Liver (tissue), 9 donors: ENCODE data around the gene KCTD5. TPM values are rescaled to one million over a fixed set of nuclear protein-coding genes. Genes with fewer than 3 reads are reported as not detected.

ENCODE experiments used
- DNase-seq: peaks from one replicate; pipeline ENCODE4 v3.0.0-alpha.2; 2017; ENCODE audit warnings: low spot score
- H3K27ac ChIP-seq, 2 donors: one replicate each; pipeline ENCODE4 v1.7.0; 2013; ENCODE audit warnings: inconsistent platforms in 2 of 2, low read length in 2 of 2, control low read depth in 1 of 2, low read depth in 1 of 2, mild to moderate bottlenecking in 1 of 2
- H3K27me3 ChIP-seq, 4 donors: one replicate each; pipeline versions ENCODE4 v1.6.1 to v1.7.0; 2013; ENCODE audit warnings: low read length in 3 of 4, inconsistent platforms in 1 of 4, mild to moderate bottlenecking in 1 of 4, moderate library complexity in 1 of 4; ENCODE audit not compliant: control insufficient read depth in 4 of 4, insufficient read depth in 4 of 4
- H3K36me3 ChIP-seq, 4 donors: one replicate each; pipeline versions ENCODE4 v1.6.1 to v1.7.0; 2013; ENCODE audit warnings: low read length in 3 of 4, mild to moderate bottlenecking in 3 of 4, low read depth in 1 of 4, moderate library complexity in 1 of 4; ENCODE audit not compliant: control insufficient read depth in 4 of 4, insufficient read depth in 3 of 4
- H3K4me1 ChIP-seq, 4 donors: one replicate each; pipeline versions ENCODE4 v1.6.1 to v1.7.0; 2013; ENCODE audit warnings: low read length in 3 of 4, mild to moderate bottlenecking in 3 of 4, moderate library complexity in 1 of 4; ENCODE audit not compliant: control insufficient read depth in 4 of 4, insufficient read depth in 4 of 4
- H3K4me3 ChIP-seq, 3 donors: one replicate each; pipeline versions ENCODE4 v1.6.1 to v1.7.0; 2013; ENCODE audit warnings: low read length in 3 of 3, control low read depth in 1 of 3, low read depth in 1 of 3, mild to moderate bottlenecking in 1 of 3
- H3K9ac ChIP-seq, 2 donors: one replicate each; pipeline ENCODE4 v1.7.0; 2013; ENCODE audit warnings: low read length in 2 of 2, mild to moderate bottlenecking in 2 of 2, moderate library complexity in 2 of 2, control low read depth in 1 of 2, low read depth in 1 of 2
- H3K9me3 ChIP-seq, 4 donors: one replicate each; pipeline versions ENCODE4 v1.6.1 to v1.7.0; 2013; ENCODE audit warnings: low read length in 3 of 4; ENCODE audit not compliant: control insufficient read depth in 4 of 4
- CTCF ChIP-seq: fragments of 150-350 bp; IDR thresholded peaks from 2 replicates; pipeline ENCODE4 v1.5.1; 2017; ENCODE audit warnings: improper control_type of control experiment, low read depth, low read length; ENCODE audit not compliant: missing input control
- EGR1 ChIP-seq, 2 donors: IDR thresholded peaks; 2 replicates each; pipeline ENCODE4 v1.6.1; 2016 to 2018; ENCODE audit warnings: antibody characterized with exemption in 2 of 2, low read depth in 2 of 2
- FOXA1 ChIP-seq: IDR thresholded peaks from 2 replicates; pipeline ENCODE4 v1.6.1; 2016; ENCODE audit warnings: antibody characterized with exemption
- FOXA2 ChIP-seq: IDR thresholded peaks from 2 replicates; pipeline ENCODE4 v1.6.1; 2016; ENCODE audit warnings: antibody characterized with exemption
- GABPA ChIP-seq, 2 donors: IDR thresholded peaks in 1 of 2; conservative IDR thresholded peaks in 1 of 2; 2 replicates each; pipeline ENCODE4 v1.6.1; 2016; ENCODE audit warnings: antibody characterized with exemption in 2 of 2, mild to moderate bottlenecking in 1 of 2, moderate library complexity in 1 of 2
- HNF4A ChIP-seq, 2 donors: conservative IDR thresholded peaks; 2 replicates each; pipeline ENCODE4 v1.6.1; 2016; ENCODE audit warnings: antibody characterized with exemption in 2 of 2, mild to moderate bottlenecking in 2 of 2
- HNF4G ChIP-seq: IDR thresholded peaks from 2 replicates; pipeline ENCODE4 v1.6.1; 2016; ENCODE audit warnings: antibody characterized with exemption
- JUND ChIP-seq, 2 donors: IDR thresholded peaks; 2 replicates each; pipeline ENCODE4 v1.6.1; 2016; ENCODE audit warnings: antibody characterized with exemption in 2 of 2
- NR2F2 ChIP-seq: IDR thresholded peaks from 2 replicates; pipeline ENCODE4 v1.6.1; 2016; ENCODE audit warnings: antibody characterized with exemption
- RAD21 ChIP-seq, 2 donors: IDR thresholded peaks; 2 replicates each; pipeline ENCODE4 v1.6.1; 2016; ENCODE audit warnings: antibody characterized with exemption in 2 of 2, mild to moderate bottlenecking in 2 of 2
- RXRA ChIP-seq, 2 donors: IDR thresholded peaks; 2 replicates each; pipeline ENCODE4 v1.6.1; 2017 to 2018; ENCODE audit warnings: antibody characterized with exemption in 2 of 2, mild to moderate bottlenecking in 1 of 2
- SP1 ChIP-seq: IDR thresholded peaks from 2 replicates; pipeline ENCODE4 v1.6.1; 2018; ENCODE audit warnings: antibody characterized with exemption, mild to moderate bottlenecking
- YY1 ChIP-seq: IDR thresholded peaks from 2 replicates; pipeline ENCODE4 v1.6.1; 2016; ENCODE audit warnings: antibody characterized with exemption, mild to moderate bottlenecking
- ZBTB33 ChIP-seq: IDR thresholded peaks from 2 replicates; pipeline ENCODE4 v1.6.1; 2016; ENCODE audit warnings: antibody characterized with exemption
- WGBS: extraction: QIAGEN DNeasy Blood & Tissue Kit; methylation state at CpG from one replicate; pipeline ENCODE4 v1.1.7; 2013; 5-methylcytosine and 5-hydroxymethylcytosine counted together
- polyA plus RNA-seq, 2 donors: library from polyadenylated mRNA; stranded (reverse) in 1 of 2; unstranded in 1 of 2; fragments of 200-250 nt in 1 of 2; fragments of >200 nt in 1 of 2; fragmentation: Nextera tagmentation in 1 of 2; extraction: Ambion mirVana in 1 of 2; gene quantifications; one replicate each; pipeline versions ENCODE4 v1.2.1 to v1.2.3, GENCODE V29; 2013 to 2015
- total RNA-seq, 2 donors: library from RNA; depleted of rRNA; stranded (reverse); fragments of >200 nt; gene quantifications; one replicate each; pipeline ENCODE4 v1.2.3, GENCODE V29; 2014
- TF ChIP-seq, protein P1 (sequence below): IDR thresholded peaks from 2 replicates; pipeline ENCODE4 v1.6.1; 2016; ENCODE audit warnings: antibody characterized with exemption
- donor health status: healthy.
- donor health status: healthy.
- donor health status: healthy.
- donor health status: healthy.
- donor health status: healthy.

Gene KCTD5
- total and polyA plus RNA-seq, 4 donors: 8.3 to 14.2 (median 11.5) TPM

DNA sequence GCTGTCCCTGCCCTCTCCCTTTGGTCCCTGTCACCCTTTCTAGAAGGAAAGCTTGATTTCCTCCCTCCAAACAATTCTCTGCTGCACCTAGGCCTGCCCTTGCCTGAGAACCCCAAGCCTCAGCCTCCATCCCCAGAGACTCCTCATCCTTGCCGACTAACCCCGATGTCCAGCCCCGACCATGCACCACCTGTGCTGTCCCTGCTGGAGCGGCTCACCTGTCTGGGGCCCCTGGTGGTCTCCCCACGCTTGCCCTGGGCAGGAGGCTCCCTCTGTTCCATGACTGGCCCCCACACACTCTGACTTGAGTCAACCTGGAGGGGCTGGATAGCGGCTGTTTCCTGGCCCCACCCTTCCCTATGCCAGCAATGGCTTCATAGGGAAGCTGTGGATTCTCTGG is 58.2 kb downstream of the KCTD5 start:
- DNase-seq: no peak
- no peaks in the 10 kb centered on the region for H3K36me3 ChIP-seq
- no peaks in the 10 kb centered on the region for H3K9me3 ChIP-seq
- H3K9ac ChIP-seq: no peak overlapping the region
- TF ChIP-seq HNF4A (conservative IDR thresholded peaks at IDR 0.05): no peak
- no peak for TF ChIP-seq FOXA2
- no peak for TF ChIP-seq NR2F2
- no peak for TF ChIP-seq RAD21 (IDR thresholded peaks at IDR 0.05)
- TF ChIP-seq SP1: no peak
- no peak for TF ChIP-seq HNF4G
- TF ChIP-seq RXRA (IDR thresholded peaks at IDR 0.05): no peak
- no peak for TF ChIP-seq JUND (IDR thresholded peaks at IDR 0.05)
- TF ChIP-seq GABPA (IDR thresholded peaks at IDR 0.05 in 1 of 2, conservative IDR thresholded peaks at IDR 0.05 in 1 of 2): no peak
- H3K27me3 ChIP-seq: no peaks in the 10 kb centered on the region
- no peak overlapping the region for H3K4me3 ChIP-seq
- H3K4me1 ChIP-seq: no peaks in the 10 kb centered on the region
- no peak overlapping the region for H3K27ac ChIP-seq
- WGBS: 93% methylated on average over 6 of the region's 6 CpGs

GRCh38 chr16:2741168-2741567 is 58.8 kb downstream of the KCTD5 start:
- Histone ChIP-seq H3K36me3 (no peaks in the 10 kb centered on the region), H3K27ac (no peak overlapping the region), H3K27me3 (no peaks in the 10 kb centered on the region), H3K9me3 (no peaks in the 10 kb centered on the region), H3K4me1 (no peaks in the 10 kb centered on the region), H3K4me3 (no peak overlapping the region), H3K9ac (no peak overlapping the region)
- 94% methylated on average over 4 of the region's 4 CpGs for WGBS
- DNase-seq: no peak
- TF ChIP-seq JUND (IDR thresholded peaks at IDR 0.05): no peak
- no peak for TF ChIP-seq CTCF
- no peak for TF ChIP-seq EGR1 (IDR thresholded peaks at IDR 0.05; ENCODE audit: low read depth in 2 of 2)
- TF ChIP-seq, protein P1, sequence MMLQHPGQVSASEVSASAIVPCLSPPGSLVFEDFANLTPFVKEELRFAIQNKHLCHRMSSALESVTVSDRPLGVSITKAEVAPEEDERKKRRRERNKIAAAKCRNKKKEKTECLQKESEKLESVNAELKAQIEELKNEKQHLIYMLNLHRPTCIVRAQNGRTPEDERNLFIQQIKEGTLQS: no peak
- TF ChIP-seq FOXA2: no peak
- TF ChIP-seq HNF4A (conservative IDR thresholded peaks at IDR 0.05): no peak
- TF ChIP-seq FOXA1: no peak
- TF ChIP-seq ZBTB33: no peak
- TF ChIP-seq HNF4G: no peak

DNA sequence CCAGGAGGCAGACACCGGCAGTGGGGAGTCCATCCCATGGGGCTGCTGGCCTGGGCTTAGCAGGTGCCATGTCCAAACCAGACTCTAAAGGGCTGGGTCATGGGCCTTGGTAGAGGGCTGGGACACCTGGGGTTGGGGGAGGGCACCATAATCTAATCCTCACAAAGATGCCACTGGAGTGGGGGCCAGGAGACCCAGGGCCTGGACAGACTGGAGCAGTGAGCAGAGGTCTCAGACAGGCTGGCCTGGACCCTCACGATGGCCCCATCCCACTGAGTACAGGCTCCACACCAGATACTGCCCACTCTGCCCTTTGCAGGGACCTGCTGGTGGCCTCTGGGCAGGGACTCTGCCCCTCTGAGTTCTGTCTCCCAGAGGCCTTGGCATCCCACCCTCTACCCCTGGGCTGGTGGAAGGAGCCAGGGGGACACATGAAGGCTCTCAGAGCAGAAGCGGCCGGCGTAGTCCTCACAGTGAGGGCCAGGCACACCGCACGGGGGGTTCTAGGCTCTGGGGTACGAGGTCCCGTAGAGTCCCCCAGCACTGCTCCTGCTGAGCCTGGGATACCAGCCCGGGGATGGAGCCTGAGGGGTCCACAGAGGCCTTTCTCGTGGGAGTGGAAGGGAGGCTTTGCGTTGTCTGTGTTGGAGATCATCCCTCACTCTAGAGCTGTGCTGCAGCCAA is 60.1 kb downstream of the KCTD5 start:
- H3K9me3 ChIP-seq: no peaks in the 10 kb centered on the region
- no peaks in the 10 kb centered on the region for H3K27me3 ChIP-seq
- H3K4me3 ChIP-seq: no peak overlapping the region
- WGBS: 96% methylated on average over 12 of the region's 12 CpGs
- DNase-seq: no peak
- no peaks in the 10 kb centered on the region for H3K4me1 ChIP-seq
- no peak overlapping the region for H3K27ac ChIP-seq
- H3K36me3 ChIP-seq: no peaks in the 10 kb centered on the region
- no peak overlapping the region for H3K9ac ChIP-seq
- TF ChIP-seq NR2F2 (no peak), CTCF (no peak), RXRA (IDR thresholded peaks at IDR 0.05) (no peak), HNF4G (no peak), ZBTB33 (no peak), YY1 (no peak), HNF4A (conservative IDR thresholded peaks at IDR 0.05) (no peak), JUND (IDR thresholded peaks at IDR 0.05) (no peak)
